Measurements from ENCODE around the gene OXCT1. TPM values are rescaled to one million over a fixed set of nuclear protein-coding genes. Genes with fewer than 3 reads are reported as not detected.

Gene OXCT1
- total RNA-seq, 3 donors from 2014 or later: 8.9 to 27.0 (median 14.9) TPM

- TF ChIP-seq, protein P1, sequence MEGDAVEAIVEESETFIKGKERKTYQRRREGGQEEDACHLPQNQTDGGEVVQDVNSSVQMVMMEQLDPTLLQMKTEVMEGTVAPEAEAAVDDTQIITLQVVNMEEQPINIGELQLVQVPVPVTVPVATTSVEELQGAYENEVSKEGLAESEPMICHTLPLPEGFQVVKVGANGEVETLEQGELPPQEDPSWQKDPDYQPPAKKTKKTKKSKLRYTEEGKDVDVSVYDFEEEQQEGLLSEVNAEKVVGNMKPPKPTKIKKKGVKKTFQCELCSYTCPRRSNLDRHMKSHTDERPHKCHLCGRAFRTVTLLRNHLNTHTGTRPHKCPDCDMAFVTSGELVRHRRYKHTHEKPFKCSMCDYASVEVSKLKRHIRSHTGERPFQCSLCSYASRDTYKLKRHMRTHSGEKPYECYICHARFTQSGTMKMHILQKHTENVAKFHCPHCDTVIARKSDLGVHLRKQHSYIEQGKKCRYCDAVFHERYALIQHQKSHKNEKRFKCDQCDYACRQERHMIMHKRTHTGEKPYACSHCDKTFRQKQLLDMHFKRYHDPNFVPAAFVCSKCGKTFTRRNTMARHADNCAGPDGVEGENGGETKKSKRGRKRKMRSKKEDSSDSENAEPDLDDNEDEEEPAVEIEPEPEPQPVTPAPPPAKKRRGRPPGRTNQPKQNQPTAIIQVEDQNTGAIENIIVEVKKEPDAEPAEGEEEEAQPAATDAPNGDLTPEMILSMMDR (IDR thresholded peaks at IDR 0.05): no peak
- Histone ChIP-seq H3K4me3 (peak overlapping the region; percentile 25), H3K9me3 (no peaks in the 10 kb centered on the region), H3K36me3 (ENCODE audit: low read depth) (no peaks in the 10 kb centered on the region), H3K4me1 (ENCODE audit: low read depth) (peaks cover 8% of the 10 kb centered on the region)
- ATAC-seq: no peak
- DNase-seq: no peak
- intact Hi-C loops (cut with DNase I, micrococcal nuclease): no loop called here
These were observed 413 bp upstream of the OXCT1 start for GRCh38 chr5:41870627-41871048.

GRCh38 chr5:41869151-41869723 lies 988 bp downstream of the OXCT1 start:
- Histone ChIP-seq H3K4me1 (ENCODE audit: low read depth) (peaks cover 8% of the 10 kb centered on the region), H3K9me3 (no peaks in the 10 kb centered on the region), H3K4me3 (peak overlapping the region; percentile 25), H3K36me3 (ENCODE audit: low read depth) (no peaks in the 10 kb centered on the region)
- TF ChIP-seq, protein P1 (IDR thresholded peaks at IDR 0.05): no peak
- intact Hi-C loops (cut with DNase I, micrococcal nuclease): no loop called here
- DNase-seq (peak in 2 of 3 donors; percentile 9 to 70), ATAC-seq (no peak)

DNA sequence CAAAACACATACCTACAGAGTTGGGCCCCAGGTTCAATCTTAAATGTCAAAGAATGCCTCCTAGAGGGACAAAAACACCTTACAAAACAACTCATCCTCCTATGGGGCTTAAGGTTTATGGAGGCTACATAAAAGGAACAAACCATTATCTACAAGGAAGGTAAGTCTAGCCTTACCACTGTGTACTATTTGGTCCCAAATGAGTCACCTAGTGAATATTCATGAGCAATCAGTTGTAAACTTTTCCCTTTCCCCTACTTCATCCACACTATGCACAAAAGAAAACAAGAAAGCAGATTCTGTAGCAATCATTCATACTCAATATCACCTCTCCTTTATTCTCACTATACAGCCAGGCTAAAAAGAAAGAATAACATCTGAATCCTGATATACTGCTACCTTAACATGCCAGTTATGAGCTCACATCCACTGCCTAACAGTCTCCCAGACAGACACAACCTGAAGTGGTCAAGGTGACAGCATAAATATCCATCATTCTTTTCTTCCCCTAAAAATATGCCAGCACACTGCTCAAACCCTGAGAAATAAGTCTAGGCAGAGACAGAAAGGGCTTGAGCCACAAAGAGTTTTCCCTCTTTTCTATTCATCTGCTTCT lies 6.2 kb downstream of the OXCT1 start:
- no peaks in the 10 kb centered on the region for H3K4me1 ChIP-seq (ENCODE audit: low read depth)
- peak; percentile 71 for ATAC-seq
- H3K36me3 ChIP-seq (ENCODE audit: low read depth): no peaks in the 10 kb centered on the region
- no peak for DNase-seq
- intact Hi-C loops (cut with DNase I, micrococcal nuclease): no loop called here
- H3K4me3 ChIP-seq: no peak overlapping the region
- no peaks in the 10 kb centered on the region for H3K9me3 ChIP-seq
- TF ChIP-seq, protein P1 (IDR thresholded peaks at IDR 0.05): no peak

DNA sequence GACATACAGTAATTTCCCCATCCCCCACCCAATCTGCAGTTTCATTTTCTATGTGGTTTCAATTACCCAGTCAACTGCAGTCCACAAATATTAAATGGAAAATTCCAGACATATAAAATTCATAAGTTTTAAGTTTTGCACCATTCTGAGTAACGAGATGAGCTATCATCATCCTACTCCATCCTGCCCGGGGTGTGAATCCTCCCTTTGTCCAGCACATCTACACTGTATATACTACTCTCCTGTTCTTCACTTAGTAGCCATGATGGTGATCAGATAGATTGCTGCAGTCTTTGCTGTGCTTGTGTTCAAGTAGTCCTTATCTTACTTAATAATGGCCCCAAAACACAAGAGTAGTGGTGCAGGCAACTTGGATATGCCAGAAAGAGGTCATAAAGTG lies 11.3 kb downstream of the OXCT1 start:
- no peaks in the 10 kb centered on the region for H3K36me3 ChIP-seq (ENCODE audit: low read depth)
- ATAC-seq (no peak), DNase-seq (no peak)
- TF ChIP-seq, protein P1 (IDR thresholded peaks at IDR 0.05): no peak
- H3K9me3 ChIP-seq: no peaks in the 10 kb centered on the region
- no peak overlapping the region for H3K4me3 ChIP-seq
- H3K4me1 ChIP-seq (ENCODE audit: low read depth): peaks cover 3% of the 10 kb centered on the region
- intact Hi-C loops (cut with DNase I, micrococcal nuclease): loop anchor here in 1 of 2 donors (10.0 kb wide), 2 partner anchors 196 to 906 kb away; no protein-coding TSS in a partner anchor

DNA sequence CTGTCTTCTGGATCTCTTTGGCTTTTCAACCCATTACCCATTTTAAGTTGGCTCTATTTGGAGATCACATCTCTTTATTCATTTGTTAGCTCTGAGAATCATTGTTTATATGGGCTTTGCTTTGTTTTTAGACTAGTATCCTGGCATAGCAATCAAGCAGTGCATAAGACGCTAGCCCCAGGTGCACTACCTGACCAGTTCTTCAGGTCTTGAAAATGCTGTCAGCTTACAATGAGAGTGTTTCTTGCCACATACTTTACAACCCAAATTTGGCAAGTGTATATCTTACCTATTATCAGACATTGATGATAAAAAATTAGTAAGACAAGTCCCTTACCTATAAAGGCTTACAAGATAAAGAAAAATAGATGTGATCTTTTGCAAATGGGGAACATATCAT lies 12.2 kb downstream of the OXCT1 start:
- TF ChIP-seq, protein P1 (IDR thresholded peaks at IDR 0.05): no peak
- Histone ChIP-seq H3K4me3 (no peak overlapping the region), H3K4me1 (ENCODE audit: low read depth) (peaks cover 3% of the 10 kb centered on the region), H3K9me3 (no peaks in the 10 kb centered on the region), H3K36me3 (ENCODE audit: low read depth) (no peaks in the 10 kb centered on the region)
- intact Hi-C loops (cut with DNase I, micrococcal nuclease): loop anchor here in 1 of 2 donors (10.0 kb wide), 2 partner anchors 197 to 907 kb away; no protein-coding TSS in a partner anchor
- no peak for ATAC-seq
- no peak for DNase-seq
